Ovary (tissue), 9 donors: ENCODE data around the gene ACVR1. TPM values are rescaled to one million over a fixed set of nuclear protein-coding genes. Genes with fewer than 3 reads are reported as not detected.

Source experiments
- DNase-seq, 5 donors: peaks; one replicate each; pipeline ENCODE4 v3.0.0-alpha.2; 2019 to 2020
- H3K27ac ChIP-seq, 2 donors: fragments of 200-600 bp; one replicate each; pipeline versions ENCODE4 v1.5.1 to v1.8.0; 2019 to 2022
- H3K27me3 ChIP-seq: fragments of 200-600 bp; one replicate; pipeline ENCODE4 v1.8.0; 2022
- H3K36me3 ChIP-seq: fragments of 200-600 bp; sonication (generic); one replicate; pipeline ENCODE4 v1.5.1; 2019
- H3K4me1 ChIP-seq: one replicate; pipeline ENCODE4 v1.8.1; 2013; ENCODE audit warnings: mild to moderate bottlenecking, moderate library complexity; ENCODE audit not compliant: insufficient read depth
- H3K4me3 ChIP-seq: fragments of 200-600 bp; sonication (generic); one replicate; pipeline ENCODE4 v1.5.1; 2017
- H3K9me3 ChIP-seq, 2 donors: fragments of 200-600 bp in 1 of 2; sonication (generic) in 1 of 2; one replicate each; pipeline versions ENCODE4 v1.5.1 to v1.8.1; 2013 to 2019; ENCODE audit warnings: mild to moderate bottlenecking in 1 of 2, moderate library complexity in 1 of 2
- CTCF ChIP-seq, 3 donors: fragments of 450-650 bp in 2 of 3; fragments of 200-600 bp in 1 of 3; IDR thresholded peaks; one replicate each; pipeline versions ENCODE4 v1.5.1 to v1.8.0; 2016 to 2022; ENCODE audit warnings: antibody characterized with exemption in 3 of 3, mild to moderate bottlenecking in 1 of 3
- EP300 ChIP-seq: sonication (generic); formaldehyde crosslinking; IDR thresholded peaks from one replicate; pipeline ENCODE4 v1.6.1; 2017; ENCODE audit warnings: antibody characterized with exemption
- POLR2A ChIP-seq: fragments of 450-650 bp; IDR thresholded peaks from one replicate; pipeline ENCODE4 v1.6.1; 2017; ENCODE audit warnings: antibody characterized with exemption, mild to moderate bottlenecking, moderate library complexity
- WGBS, 3 donors: extraction: QIAGEN DNeasy Blood & Tissue Kit in 1 of 3; methylation state at CpG; one replicate each; pipeline versions ENCODE4 v1.1.5 to v1.1.7; 2013 to 2017; 5-methylcytosine and 5-hydroxymethylcytosine counted together
- intact Hi-C, 4 donors: fragments of 100-400 bp; cut with DNase I; formaldehyde crosslinking; loops; one replicate each; pipeline versions ENCODE4 v1.11.0 to v1.15.1; 2022 to 2023
- polyA plus RNA-seq, 2 donors: library from polyadenylated mRNA; stranded (reverse); fragments of 200-250 nt in 1 of 2; fragments of 350-450 nt in 1 of 2; fragmentation: Illumina TruSeq in 1 of 2; extraction: RNeasy Lipid Tissue Mini Kit (QIAGEN cat#74804) in 1 of 2; gene quantifications; one replicate each; pipeline ENCODE4 v1.2.3, GENCODE V29; 2013 to 2014
- total RNA-seq, 7 donors: library from RNA; depleted of rRNA in 2 of 7; stranded (reverse); fragments of >200 nt in 2 of 7; fragmentation: NEBNext Ultra II Directional in 3 of 7; extraction: Animal tissue kit (Norgen Biotek cat#: 25700) in 3 of 7; gene quantifications; one replicate each; pipeline versions ENCODE4 v1.1.0 to v1.2.4, GENCODE V29; 2016 to 2023
- donor health status: DM: no; HTN: no; CAD: no; lungs with moderate emphysema.
- donor health status: DM: no; HTN: no; CAD: no.
- donor health status: Bipolar disorder and iron deficiency.
- donor health status: DM: yes; HTN: yes; CAD: no.
- donor health status: DM: no; HTN: no; CAD: no.
- donor health status: DM: yes; HTN: yes; CAD: no.

The ACVR1 gene
- total and polyA plus RNA-seq, 9 donors = 23.4 to 51.2 (median 30.4) TPM

DNA sequence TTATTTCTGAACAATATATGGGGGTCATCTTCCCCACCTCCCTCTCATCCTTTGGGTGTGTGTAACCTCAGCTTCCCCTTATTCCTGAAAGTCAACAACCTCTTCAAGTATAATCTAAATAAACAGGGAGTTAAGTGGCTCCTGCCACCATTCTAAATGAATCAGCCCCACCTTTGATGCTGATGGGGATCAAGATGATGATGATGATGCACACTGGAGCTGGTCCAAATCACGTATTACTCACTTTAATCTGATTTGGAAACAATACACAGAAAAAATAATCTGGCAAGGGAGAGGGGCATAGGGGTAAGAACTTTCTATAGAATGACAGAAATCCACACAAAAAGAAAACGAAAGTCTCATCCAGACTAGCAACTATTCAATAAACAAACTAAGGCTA is 7.1 kb downstream of the ACVR1 start:
- 55 to 64% (median 60%) methylated on average over 2 of the region's 2 CpGs for WGBS, 3 donors

DNA sequence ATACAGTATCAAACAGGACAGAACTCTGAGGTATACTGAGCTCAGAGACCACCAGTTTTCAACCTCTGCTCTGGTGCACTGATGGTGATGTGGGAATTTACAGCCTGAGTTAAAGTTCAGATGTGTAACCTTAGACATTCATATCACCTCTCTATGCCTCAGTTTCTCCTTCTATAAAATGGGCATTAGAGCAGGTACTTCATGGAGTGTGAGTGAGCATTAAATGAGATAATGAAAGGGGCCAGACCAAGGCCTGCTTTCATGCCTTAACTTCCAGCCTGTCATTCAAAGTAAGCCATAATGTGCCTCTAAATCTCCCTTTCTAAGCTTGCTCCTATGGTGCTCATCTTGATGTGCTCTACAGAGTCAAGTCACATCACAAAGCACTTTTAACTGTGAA is 8.4 kb downstream of the ACVR1 start:
- H3K36me3 ChIP-seq = no peaks in the 10 kb centered on the region
- intact Hi-C loops = no loop called here
- no peaks in the 10 kb centered on the region for H3K9me3 ChIP-seq
- H3K27ac ChIP-seq = no peak overlapping the region
- H3K27me3 ChIP-seq = no peaks in the 10 kb centered on the region
- no peak for TF ChIP-seq CTCF (IDR thresholded peaks at IDR 0.05)
- TF ChIP-seq POLR2A = no peak
- no peak for TF ChIP-seq EP300
- H3K4me1 ChIP-seq = peaks cover 3% of the 10 kb centered on the region
- DNase-seq = no peak
- no peak overlapping the region for H3K4me3 ChIP-seq

More for the DNA sequence above, 7.1 kb downstream of the ACVR1 start:
- Histone ChIP-seq H3K4me3 (no peak overlapping the region), H3K36me3 (no peaks in the 10 kb centered on the region), H3K4me1 (peaks cover 7% of the 10 kb centered on the region), H3K27me3 (no peaks in the 10 kb centered on the region), H3K27ac (no peak overlapping the region), H3K9me3 (no peaks in the 10 kb centered on the region)
- DNase-seq = no peak
- TF ChIP-seq CTCF (IDR thresholded peaks at IDR 0.05) (no peak), EP300 (no peak), POLR2A (no peak)
- intact Hi-C loops = no loop called here

- no peaks in the 10 kb centered on the region for H3K9me3 ChIP-seq
- intact Hi-C loops = no loop called here
- peaks cover 3% of the 10 kb centered on the region for H3K4me1 ChIP-seq
- TF ChIP-seq POLR2A = no peak
- no peak for TF ChIP-seq CTCF (IDR thresholded peaks at IDR 0.05)
- no peak for TF ChIP-seq EP300
- no peaks in the 10 kb centered on the region for H3K27me3 ChIP-seq
- WGBS, 3 donors = 70 to 76% (median 75%) methylated on average over 4 of the region's 4 CpGs
- H3K4me3 ChIP-seq = no peak overlapping the region
- no peak for DNase-seq
- H3K27ac ChIP-seq = no peak overlapping the region
- H3K36me3 ChIP-seq = no peaks in the 10 kb centered on the region
Measured at GRCh38 chr2:157866666-157867642, 9.2 kb downstream of the ACVR1 start.

- Histone ChIP-seq H3K27me3 (no peaks in the 10 kb centered on the region), H3K36me3 (no peaks in the 10 kb centered on the region), H3K27ac (no peak overlapping the region), H3K9me3 (no peaks in the 10 kb centered on the region), H3K4me3 (no peak overlapping the region), H3K4me1 (peaks cover 3% of the 10 kb centered on the region)
- TF ChIP-seq CTCF (IDR thresholded peaks at IDR 0.05) (no peak), EP300 (no peak), POLR2A (no peak)
- 20 to 31% (median 22%) methylated on average over 3 of the region's 3 CpGs for WGBS, 3 donors
- intact Hi-C loops = no loop called here
- DNase-seq = no peak
Measured at GRCh38 chr2:157866202-157866601, 9.9 kb downstream of the ACVR1 start.
